ENCODE measurements around the gene LMTK3.

The LMTK3 gene

GRCh38 chr19:48507911-48508439 is 3.7 kb downstream of the LMTK3 start:
- H3K27me3 Mint-ChIP-seq (ENCODE audit: low read depth, poor library complexity): peaks cover 45% of the 10 kb centered on the region
- no peaks in the 10 kb centered on the region for H3K36me3 Mint-ChIP-seq (ENCODE audit: low read depth)
- no peak for DNase-seq
- H3K27ac Mint-ChIP-seq: no peak overlapping the region
- TF ChIP-seq CTCF (IDR thresholded peaks at IDR 0.05): no peak
- H3K4me3 Mint-ChIP-seq: no peak overlapping the region
- no peaks in the 10 kb centered on the region for H3K9me3 Mint-ChIP-seq
- peaks cover 24% of the 10 kb centered on the region for H3K4me1 Mint-ChIP-seq

- DNase-seq: no peak
- H3K4me1 Mint-ChIP-seq: peaks cover 36% of the 10 kb centered on the region
- H3K9me3 Mint-ChIP-seq: no peaks in the 10 kb centered on the region
- no peaks in the 10 kb centered on the region for H3K36me3 Mint-ChIP-seq (ENCODE audit: low read depth)
- peaks cover 45% of the 10 kb centered on the region for H3K27me3 Mint-ChIP-seq (ENCODE audit: low read depth, poor library complexity)
- H3K27ac Mint-ChIP-seq: no peak overlapping the region
- H3K4me3 Mint-ChIP-seq: no peak overlapping the region
- peak; percentile 38 for TF ChIP-seq CTCF (IDR thresholded peaks at IDR 0.05)
Measured at GRCh38 chr19:48506138-48506733, 5.4 kb downstream of the LMTK3 start.

- TF ChIP-seq CTCF (IDR thresholded peaks at IDR 0.05): no peak
- DNase-seq: no peak
- Mint-ChIP-seq H3K27me3 (ENCODE audit: low read depth, poor library complexity) (peaks cover 14% of the 10 kb centered on the region), H3K9me3 (no peaks in the 10 kb centered on the region), H3K4me3 (peak overlapping the region; percentile 78), H3K27ac (no peak overlapping the region), H3K36me3 (ENCODE audit: low read depth) (no peaks in the 10 kb centered on the region), H3K4me1 (peaks cover 35% of the 10 kb centered on the region)
Measured at GRCh38 chr19:48502350-48503018, 9.2 kb downstream of the LMTK3 start.

GRCh38 chr19:48501494-48502349 is 9.9 kb downstream of the LMTK3 start:
- peaks cover 41% of the 10 kb centered on the region for H3K4me1 Mint-ChIP-seq
- DNase-seq: peak; percentile 96
- peaks cover 11% of the 10 kb centered on the region for H3K27me3 Mint-ChIP-seq (ENCODE audit: low read depth, poor library complexity)
- H3K36me3 Mint-ChIP-seq (ENCODE audit: low read depth): no peaks in the 10 kb centered on the region
- H3K27ac Mint-ChIP-seq: peak overlapping the region; percentile 7
- H3K9me3 Mint-ChIP-seq: no peaks in the 10 kb centered on the region
- peak overlapping the region; percentile 78 for H3K4me3 Mint-ChIP-seq
- TF ChIP-seq CTCF (IDR thresholded peaks at IDR 0.05): no peak

- peak overlapping the region; percentile 7 for H3K27ac Mint-ChIP-seq
- peak overlapping the region; percentile 78 for H3K4me3 Mint-ChIP-seq
- H3K9me3 Mint-ChIP-seq: no peaks in the 10 kb centered on the region
- peaks cover 11% of the 10 kb centered on the region for H3K27me3 Mint-ChIP-seq (ENCODE audit: low read depth, poor library complexity)
- no peak for TF ChIP-seq CTCF (IDR thresholded peaks at IDR 0.05)
- no peak for DNase-seq
- H3K4me1 Mint-ChIP-seq: peaks cover 42% of the 10 kb centered on the region
- no peaks in the 10 kb centered on the region for H3K36me3 Mint-ChIP-seq (ENCODE audit: low read depth)
Measured at GRCh38 chr19:48500830-48501493, 10.7 kb downstream of the LMTK3 start.

Data from nephron progenitor cell (in vitro differentiated cells).